ENCODE results near the gene EFNA2. TPM values are rescaled to one million over a fixed set of nuclear protein-coding genes. Genes with fewer than 3 reads are reported as not detected.

Gene EFNA2
- total RNA-seq, 1 donor from 2014 or later, result not detected

DNA sequence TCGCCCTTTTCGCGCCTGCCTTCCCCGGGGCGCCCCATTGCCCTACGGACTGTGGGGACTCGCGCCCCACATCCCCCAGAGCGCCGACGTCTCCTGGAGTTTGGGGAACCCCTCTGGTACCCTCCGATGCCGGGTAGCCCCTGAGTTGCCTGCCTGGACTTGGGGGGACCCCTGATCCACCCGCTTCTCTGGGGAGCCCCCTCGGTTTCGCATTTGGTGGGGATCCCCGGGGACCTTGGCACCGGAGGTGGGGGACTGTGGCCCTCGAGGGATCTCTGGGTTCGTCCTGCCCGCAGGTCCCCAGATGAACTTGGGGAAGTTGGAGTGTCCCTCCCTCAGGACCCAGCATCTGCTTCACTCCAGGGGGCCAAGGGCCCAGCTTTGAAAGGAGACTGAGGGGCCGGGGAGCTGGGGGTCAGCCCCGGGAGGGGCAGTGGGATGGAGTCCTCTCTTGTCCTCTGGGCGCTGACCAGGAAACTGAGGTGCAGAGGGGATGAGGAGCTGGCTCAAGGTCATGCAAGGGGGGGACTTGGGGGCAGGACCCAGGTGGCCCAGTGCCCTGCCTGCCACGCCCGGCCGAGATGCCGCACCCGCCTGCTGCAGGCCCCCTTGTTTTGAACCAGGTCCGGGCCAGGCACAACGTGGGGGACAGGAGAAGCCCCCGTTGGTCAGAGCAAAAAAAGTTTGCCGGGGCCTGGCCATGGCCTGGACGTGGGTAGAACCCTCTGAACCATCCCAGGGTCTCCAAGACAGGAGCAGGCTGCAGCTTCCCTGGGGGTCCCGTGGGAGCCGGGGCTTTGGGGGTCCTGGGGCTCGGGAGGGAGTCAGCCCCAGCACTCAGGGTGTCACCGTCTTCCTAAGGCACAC lies 1.0 kb downstream of the EFNA2 start:
- intact Hi-C loops (cut with DNase I), result no loop called here
- Histone ChIP-seq H3K9me3 (no peaks in the 10 kb centered on the region), H3K27me3 (peaks cover 10% of the 10 kb centered on the region), H3K4me1 (peaks cover 19% of the 10 kb centered on the region), H3K36me3 (no peaks in the 10 kb centered on the region), H3K4me3 (no peak overlapping the region), H3K27ac (no peak overlapping the region)
- TF ChIP-seq POLR2AphosphoS5 (IDR thresholded peaks at IDR 0.05; ENCODE audit: insufficient read depth in 1 of 2, low read depth in 1 of 2) (no peak), POLR2A (IDR thresholded peaks at IDR 0.05) (no peak)
- TF ChIP-seq, protein P1, sequence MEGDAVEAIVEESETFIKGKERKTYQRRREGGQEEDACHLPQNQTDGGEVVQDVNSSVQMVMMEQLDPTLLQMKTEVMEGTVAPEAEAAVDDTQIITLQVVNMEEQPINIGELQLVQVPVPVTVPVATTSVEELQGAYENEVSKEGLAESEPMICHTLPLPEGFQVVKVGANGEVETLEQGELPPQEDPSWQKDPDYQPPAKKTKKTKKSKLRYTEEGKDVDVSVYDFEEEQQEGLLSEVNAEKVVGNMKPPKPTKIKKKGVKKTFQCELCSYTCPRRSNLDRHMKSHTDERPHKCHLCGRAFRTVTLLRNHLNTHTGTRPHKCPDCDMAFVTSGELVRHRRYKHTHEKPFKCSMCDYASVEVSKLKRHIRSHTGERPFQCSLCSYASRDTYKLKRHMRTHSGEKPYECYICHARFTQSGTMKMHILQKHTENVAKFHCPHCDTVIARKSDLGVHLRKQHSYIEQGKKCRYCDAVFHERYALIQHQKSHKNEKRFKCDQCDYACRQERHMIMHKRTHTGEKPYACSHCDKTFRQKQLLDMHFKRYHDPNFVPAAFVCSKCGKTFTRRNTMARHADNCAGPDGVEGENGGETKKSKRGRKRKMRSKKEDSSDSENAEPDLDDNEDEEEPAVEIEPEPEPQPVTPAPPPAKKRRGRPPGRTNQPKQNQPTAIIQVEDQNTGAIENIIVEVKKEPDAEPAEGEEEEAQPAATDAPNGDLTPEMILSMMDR (IDR thresholded peaks at IDR 0.05), result no peak
- no peak for DNase-seq (ENCODE audit: extremely low spot score in 2 of 2)

DNA sequence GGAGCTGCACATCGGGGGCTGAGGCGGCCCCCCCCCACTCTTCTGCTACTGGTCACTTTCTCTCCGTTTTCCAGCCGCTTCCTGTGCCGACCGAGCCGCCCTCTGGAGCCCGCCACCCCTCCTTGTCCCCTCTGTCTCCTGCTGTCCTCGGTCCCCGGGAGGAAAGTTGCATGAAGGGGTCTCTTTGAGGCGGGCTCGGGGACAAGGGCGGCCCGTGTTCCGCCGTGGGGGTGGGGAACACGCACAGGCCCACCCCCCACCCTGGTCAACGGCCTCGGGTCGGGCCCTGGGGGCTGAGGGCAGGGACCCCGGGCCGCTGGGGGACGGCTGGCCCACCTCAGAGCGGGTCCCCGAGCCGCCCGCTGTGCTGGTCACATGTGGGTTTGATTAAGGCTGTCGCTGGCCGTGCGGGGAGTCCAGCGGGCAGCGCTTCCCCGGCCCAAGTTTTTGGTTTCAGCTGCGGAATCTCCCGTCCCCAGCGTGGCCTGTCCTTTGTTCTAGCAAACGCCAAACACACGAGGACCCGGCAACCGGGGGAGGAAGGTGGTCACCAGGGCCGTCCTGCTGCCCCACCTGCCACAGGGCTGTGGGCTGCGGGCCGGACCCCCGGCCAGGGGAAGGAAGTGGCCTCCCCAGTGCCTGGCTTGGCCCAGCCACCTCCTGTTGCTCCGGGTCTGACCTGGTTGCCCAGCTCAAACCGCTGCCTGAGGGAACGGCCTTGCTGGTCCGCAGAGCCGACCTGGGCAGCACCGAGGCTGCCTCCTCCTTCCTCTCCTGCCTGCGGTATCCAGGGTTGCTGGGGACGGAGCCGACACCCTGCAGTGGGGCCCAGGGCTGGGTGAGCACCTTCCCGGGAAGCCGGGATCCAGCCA lies 1.9 kb downstream of the EFNA2 start:
- no peaks in the 10 kb centered on the region for H3K9me3 ChIP-seq
- TF ChIP-seq, protein P1 (IDR thresholded peaks at IDR 0.05), result no peak
- TF ChIP-seq POLR2A (IDR thresholded peaks at IDR 0.05) (no peak), POLR2AphosphoS5 (IDR thresholded peaks at IDR 0.05; ENCODE audit: insufficient read depth in 1 of 2, low read depth in 1 of 2) (no peak)
- no peaks in the 10 kb centered on the region for H3K36me3 ChIP-seq
- no peak for DNase-seq (ENCODE audit: extremely low spot score in 2 of 2)
- no peak overlapping the region for H3K4me3 ChIP-seq
- no peak overlapping the region for H3K27ac ChIP-seq
- peaks cover 19% of the 10 kb centered on the region for H3K4me1 ChIP-seq
- intact Hi-C loops (cut with DNase I), result no loop called here
- H3K27me3 ChIP-seq, result peaks cover 12% of the 10 kb centered on the region

DNA sequence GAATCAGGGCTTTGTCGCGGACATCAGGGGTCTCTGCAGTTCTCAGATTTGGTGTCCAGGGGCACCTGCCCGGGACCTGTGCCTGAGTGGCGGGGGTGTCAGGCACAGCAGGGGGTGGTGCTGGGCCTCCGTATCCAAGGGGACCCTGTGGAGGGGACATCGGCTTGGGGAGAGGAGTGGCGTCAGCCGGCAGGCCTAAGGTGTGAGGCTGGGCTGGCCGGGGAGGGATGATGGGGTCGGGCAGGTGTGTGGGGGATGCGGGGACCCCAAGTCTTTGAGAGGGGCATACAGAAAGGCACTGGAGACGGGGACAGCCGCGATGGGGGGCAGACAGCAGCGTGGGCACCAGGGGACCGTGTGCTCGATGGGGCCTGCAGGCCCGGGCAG lies 2.5 kb downstream of the EFNA2 start:
- TF ChIP-seq POLR2A (IDR thresholded peaks at IDR 0.05) (no peak), POLR2AphosphoS5 (IDR thresholded peaks at IDR 0.05; ENCODE audit: insufficient read depth in 1 of 2, low read depth in 1 of 2) (no peak)
- TF ChIP-seq, protein P1 (IDR thresholded peaks at IDR 0.05), result no peak
- DNase-seq (ENCODE audit: extremely low spot score in 2 of 2), result no peak
- Histone ChIP-seq H3K4me1 (peaks cover 19% of the 10 kb centered on the region), H3K36me3 (no peaks in the 10 kb centered on the region), H3K9me3 (no peaks in the 10 kb centered on the region), H3K27me3 (peaks cover 14% of the 10 kb centered on the region), H3K27ac (no peak overlapping the region), H3K4me3 (no peak overlapping the region)
- intact Hi-C loops (cut with DNase I), result no loop called here

DNA sequence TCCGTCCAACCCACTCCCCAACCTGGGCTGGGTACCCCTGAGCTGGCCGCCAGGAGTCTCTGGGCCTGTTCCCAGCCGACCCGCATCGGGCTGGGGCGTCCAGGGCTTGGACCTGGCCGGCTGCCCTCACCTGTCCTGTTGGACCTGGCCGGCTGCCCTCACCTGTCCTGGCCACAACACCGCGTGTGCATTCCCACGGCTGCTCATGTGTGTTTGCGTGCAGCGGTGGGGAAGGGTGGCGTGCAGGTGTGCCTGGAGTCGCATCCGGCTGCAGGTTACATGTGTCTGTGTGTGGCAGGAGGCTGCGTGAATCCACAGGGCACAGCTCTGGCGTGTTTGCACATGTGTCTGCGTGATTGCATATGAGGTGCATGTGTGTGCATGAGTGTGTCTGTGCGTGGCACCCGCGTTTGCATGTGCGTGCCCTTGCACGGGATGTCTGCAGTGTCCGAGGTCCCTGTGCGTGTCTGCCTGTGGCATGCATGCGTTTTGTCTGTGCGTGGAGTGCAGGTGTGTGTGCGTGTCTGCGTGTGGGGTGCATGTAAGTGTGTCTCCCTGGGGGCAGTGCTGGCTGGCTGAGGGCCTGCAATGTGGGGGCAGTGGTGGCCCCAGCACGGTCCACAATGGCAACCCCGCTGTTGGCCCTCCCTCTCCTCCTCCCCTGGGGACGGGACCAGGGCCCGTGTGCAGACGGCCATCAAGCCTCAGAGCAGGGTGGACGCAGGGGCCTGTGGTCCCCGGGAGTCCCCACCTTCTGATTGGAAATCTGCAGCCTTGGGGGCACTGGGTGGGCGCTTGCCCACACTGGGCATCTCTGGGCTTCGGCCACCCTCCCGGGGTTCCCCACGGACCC lies 3.4 kb downstream of the EFNA2 start:
- H3K27me3 ChIP-seq, result peaks cover 17% of the 10 kb centered on the region
- no peak for TF ChIP-seq POLR2AphosphoS5 (IDR thresholded peaks at IDR 0.05; ENCODE audit: insufficient read depth in 1 of 2, low read depth in 1 of 2)
- no peak for TF ChIP-seq POLR2A (IDR thresholded peaks at IDR 0.05)
- TF ChIP-seq, protein P1 (IDR thresholded peaks at IDR 0.05), result no peak
- intact Hi-C loops (cut with DNase I), result no loop called here

More for the DNA sequence above, 3.4 kb downstream of the EFNA2 start:
- no peak overlapping the region for H3K4me3 ChIP-seq
- no peaks in the 10 kb centered on the region for H3K36me3 ChIP-seq
- DNase-seq (ENCODE audit: extremely low spot score in 2 of 2), result no peak
- H3K9me3 ChIP-seq, result no peaks in the 10 kb centered on the region
- H3K27ac ChIP-seq, result no peak overlapping the region
- H3K4me1 ChIP-seq, result peaks cover 19% of the 10 kb centered on the region

Measured in vagina (tissue), 2 donors.